AG04449 (cell line): ENCODE data around the gene AXIN1.
"Not testable (repeated sequence)": the region's sequence is repeated elsewhere in the genome, so short reads cannot be mapped to it uniquely, and the experiment has no call there.

ENCODE experiments used
- CTCF ChIA-PET: fragments of 350-600 bp; formaldehyde crosslinking; extraction: SDS; loops from one replicate; lab custom pipeline; 2021; ENCODE audit warnings: antibody characterized with exemption; lab: Yijun Ruan, JAX
- POLR2A ChIA-PET: fragments of 400-600, 350-600 bp; formaldehyde crosslinking; extraction: SDS; loops from one replicate; lab custom pipeline; 2020; ENCODE audit warnings: antibody characterized with exemption, inconsistent platforms; lab: Yijun Ruan, JAX
- DNase-seq: peaks from one replicate; pipeline ENCODE4 v3.0.0-alpha.2; 2010; ENCODE audit warnings: low read depth, low spot score
- H3K4me3 ChIP-seq: 2 replicates; pipeline ENCODE4 v1.5.1; 2011; ENCODE audit warnings: low read depth, mild to moderate bottlenecking, control low read depth, low read length
- CTCF ChIP-seq: IDR thresholded peaks from one replicate; pipeline ENCODE4 v1.5.1; 2011; ENCODE audit warnings: mild to moderate bottlenecking, moderate library complexity, low read length, control low read depth, inconsistent platforms; ENCODE audit not compliant: insufficient read depth; ENCODE audit errors: missing control alignments

Gene AXIN1

GRCh38 chr16:350203-350602 lies 2.3 kb downstream of the AXIN1 start:
- CTCF ChIA-PET: interaction anchor here (0.6 to 2.4 kb wide), 5 partner anchors 10 to 243 kb away, joined by 3 to 8 read pairs (median 3); partner anchors contain the start of gene FAM234A
- DNase-seq: no peak
- H3K4me3 ChIP-seq: no peak overlapping the region
- POLR2A ChIA-PET: no interaction called here
- TF ChIP-seq CTCF: no peak

GRCh38 chr16:349211-349610 lies 3.3 kb downstream of the AXIN1 start:
- POLR2A ChIA-PET: no interaction called here
- CTCF ChIA-PET: interaction anchor here (0.9 to 1.8 kb wide), 4 partner anchors 12 to 231 kb away, joined by 3 to 6 read pairs (median 4); partner anchors contain the start of gene FAM234A
- no peak overlapping the region for H3K4me3 ChIP-seq
- no peak for TF ChIP-seq CTCF
- no peak for DNase-seq

- CTCF ChIA-PET: interaction anchor here (0.9 to 1.8 kb wide), 3 partner anchors 11 to 231 kb away, joined by 3 to 6 read pairs (median 4); no protein-coding TSS in a partner anchor
- H3K4me3 ChIP-seq, DNase-seq, POLR2A ChIA-PET: not testable (repeated sequence)
Observed at GRCh38 chr16:348495-348894, 4.0 kb downstream of the AXIN1 start.

- H3K4me3 ChIP-seq: no peak overlapping the region
- ChIA-PET CTCF (no interaction called here), POLR2A (no interaction called here)
- no peak for DNase-seq
- TF ChIP-seq CTCF: no peak
Observed at GRCh38 chr16:347203-347602, 5.3 kb downstream of the AXIN1 start.

- POLR2A ChIA-PET: no interaction called here
- DNase-seq: no peak
Observed at GRCh38 chr16:346587-346986, 5.9 kb downstream of the AXIN1 start.

GRCh38 chr16:345772-346171 lies 6.8 kb downstream of the AXIN1 start:
- ChIA-PET CTCF (interaction anchor here (1.1 kb wide), 2 partner anchors 10 to 227 kb away, joined by 3 read pairs; no protein-coding TSS in a partner anchor), POLR2A (no interaction called here)
- DNase-seq: no peak
- H3K4me3 ChIP-seq: no peak overlapping the region
- TF ChIP-seq CTCF: no peak

More at GRCh38 chr16:346587-346986, 5.9 kb downstream of the AXIN1 start:
- CTCF ChIA-PET: no interaction called here
- no peak for TF ChIP-seq CTCF
- H3K4me3 ChIP-seq: no peak overlapping the region

- no peak overlapping the region for H3K4me3 ChIP-seq
- CTCF ChIA-PET: interaction anchor here (1.2 to 2.8 kb wide), 2 partner anchors 9 to 109 kb away, joined by 3 to 14 read pairs; partner anchors contain the start of genes AXIN1 and FAM234A
- TF ChIP-seq CTCF: no peak
- DNase-seq: no peak
- POLR2A ChIA-PET: no interaction called here
Observed at GRCh38 chr16:342455-343213, 9.9 kb downstream of the AXIN1 start.

- POLR2A ChIA-PET, H3K4me3 ChIP-seq, DNase-seq: not testable (repeated sequence)
- CTCF ChIA-PET: interaction anchor here (2.8 kb wide), 1 partner anchor 10 kb away, joined by 14 read pairs; the partner anchor contains the start of gene AXIN1
Observed at GRCh38 chr16:341974-342336, 10.6 kb downstream of the AXIN1 start.

- POLR2A ChIA-PET, H3K4me3 ChIP-seq, DNase-seq: not testable (repeated sequence)
- CTCF ChIA-PET: interaction anchor here (1.0 to 2.8 kb wide), 2 partner anchors 9 to 10 kb away, joined by 3 to 14 read pairs; partner anchors contain the start of gene AXIN1
Observed at GRCh38 chr16:341095-341973, 11.2 kb downstream of the AXIN1 start.
